Activated CD8-positive, alpha-beta memory T cell treated with anti-CD3 and anti-CD28 coated beads, Interleukin-2, amount 50 U/mL, for 24 hours (primary cell): Measurements from ENCODE around the gene TRIM10.

Experiments used
- DNase-seq: peaks from one replicate; pipeline ENCODE4 v3.0.0-alpha.2; 2020; ENCODE audit errors: extremely low read depth

Gene TRIM10, protein sequence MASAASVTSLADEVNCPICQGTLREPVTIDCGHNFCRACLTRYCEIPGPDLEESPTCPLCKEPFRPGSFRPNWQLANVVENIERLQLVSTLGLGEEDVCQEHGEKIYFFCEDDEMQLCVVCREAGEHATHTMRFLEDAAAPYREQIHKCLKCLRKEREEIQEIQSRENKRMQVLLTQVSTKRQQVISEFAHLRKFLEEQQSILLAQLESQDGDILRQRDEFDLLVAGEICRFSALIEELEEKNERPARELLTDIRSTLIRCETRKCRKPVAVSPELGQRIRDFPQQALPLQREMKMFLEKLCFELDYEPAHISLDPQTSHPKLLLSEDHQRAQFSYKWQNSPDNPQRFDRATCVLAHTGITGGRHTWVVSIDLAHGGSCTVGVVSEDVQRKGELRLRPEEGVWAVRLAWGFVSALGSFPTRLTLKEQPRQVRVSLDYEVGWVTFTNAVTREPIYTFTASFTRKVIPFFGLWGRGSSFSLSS

DNA sequence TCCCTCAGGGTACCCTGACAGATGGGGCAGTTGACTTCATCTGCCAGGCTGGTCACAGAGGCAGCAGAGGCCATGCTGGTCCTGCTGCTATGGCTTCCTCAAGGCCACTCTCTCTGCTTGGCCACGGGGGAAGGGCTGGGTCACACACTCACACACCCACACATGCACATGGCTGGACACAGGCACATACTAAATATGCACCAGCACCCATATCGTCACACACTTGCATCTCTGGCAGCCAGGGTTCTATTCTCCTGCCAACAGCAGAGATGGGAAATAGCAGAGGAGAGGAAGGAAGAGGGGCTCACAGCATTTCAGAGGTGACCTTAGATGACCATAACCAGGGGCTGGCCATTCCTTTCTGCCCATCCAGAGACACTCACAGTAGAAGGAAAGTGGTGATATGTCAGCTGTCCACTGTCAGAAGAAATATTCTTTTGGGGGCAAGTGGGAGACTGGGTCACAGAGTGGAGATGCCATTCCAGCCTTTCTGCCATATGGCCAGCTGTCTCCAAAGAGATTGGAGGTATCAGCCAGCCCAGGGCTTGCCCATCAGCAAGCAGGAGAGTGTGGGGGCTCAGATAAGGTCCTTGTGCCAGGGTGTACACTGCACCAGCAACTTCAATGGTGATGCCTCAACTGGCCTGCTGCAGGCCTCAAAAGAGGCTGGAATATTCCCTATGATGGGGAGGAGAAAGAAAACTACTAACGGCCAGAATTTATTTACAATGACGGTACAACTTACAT is at the start of gene TRIM10:
TRIM10 (minus strand) TSS at position 427 of the 747 bp plus-strand sequence; CDS start at position 74, 353 bp downstream.
- DNase-seq: no peak

DNA sequence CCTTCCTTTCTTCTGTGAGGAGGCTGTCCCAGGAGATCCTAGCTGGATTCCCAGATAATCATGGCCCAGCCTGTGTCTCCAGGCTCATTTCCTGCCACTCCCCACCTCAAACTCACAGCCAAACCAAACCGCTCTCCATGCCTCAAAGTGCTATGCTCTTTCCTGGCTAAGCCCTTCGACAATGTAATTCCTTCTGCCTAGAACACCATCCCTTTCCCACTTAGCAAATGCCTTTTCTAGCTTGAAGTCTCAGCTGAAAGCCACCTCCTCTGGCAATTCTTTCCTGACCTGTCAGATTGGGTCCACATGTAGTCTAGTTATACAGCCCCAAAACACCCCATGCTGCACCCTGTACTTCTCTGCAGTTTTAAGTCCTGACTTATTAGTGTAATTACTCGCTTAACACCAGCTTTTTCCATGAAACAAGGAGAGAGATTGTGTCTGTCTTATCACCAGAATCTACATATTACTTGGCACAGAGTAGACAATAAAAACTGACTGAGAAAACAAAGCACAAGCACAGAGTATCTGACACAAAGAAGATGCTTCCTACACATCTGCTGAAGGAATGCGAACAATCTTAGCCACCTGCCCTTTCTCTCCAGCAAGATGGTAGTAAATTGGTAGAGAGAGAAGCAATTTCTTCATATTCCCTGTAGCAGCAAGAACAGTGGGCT is 46.7 kb upstream of the TRIM10 start:
- DNase-seq: no peak

DNA sequence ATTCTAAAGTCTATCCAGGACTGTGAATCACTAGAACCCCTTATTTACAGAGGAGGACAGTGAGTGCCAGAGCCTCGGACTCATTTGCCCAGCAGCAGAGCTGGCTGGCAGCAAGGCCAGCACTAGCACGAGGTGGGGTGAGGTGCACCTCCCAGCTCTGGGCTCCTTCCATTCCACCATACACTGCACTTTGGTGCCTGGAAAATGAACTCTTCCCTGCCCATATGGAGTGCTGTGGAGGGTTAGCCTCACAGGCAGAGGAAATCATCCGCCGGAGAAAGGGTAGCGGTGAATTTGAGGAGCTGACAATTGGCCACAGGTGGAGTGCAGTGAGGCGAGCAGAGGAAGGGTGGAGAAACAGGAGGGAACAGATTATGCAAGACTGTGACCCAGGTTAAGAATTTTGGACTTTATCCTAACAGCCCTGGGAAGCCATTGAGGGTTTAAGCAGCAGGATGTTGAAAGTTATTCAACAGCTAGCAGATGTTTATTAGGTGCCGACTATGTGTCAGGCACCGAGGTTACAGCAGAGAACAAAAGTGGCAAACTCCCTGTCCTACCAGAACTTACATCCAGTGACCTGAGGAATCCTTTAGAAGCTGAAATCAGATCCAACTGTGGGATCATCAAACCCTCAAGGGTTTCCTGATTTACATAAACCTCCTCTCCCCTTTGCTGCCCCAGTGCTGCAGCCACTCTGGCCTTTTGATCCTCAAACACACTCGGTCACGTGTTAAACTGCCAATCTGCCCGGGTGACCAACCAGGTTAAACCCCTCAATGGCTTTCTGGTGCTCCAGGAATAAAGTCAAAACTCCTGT is 46.0 kb upstream of the TRIM10 start:
- no peak for DNase-seq

DNA sequence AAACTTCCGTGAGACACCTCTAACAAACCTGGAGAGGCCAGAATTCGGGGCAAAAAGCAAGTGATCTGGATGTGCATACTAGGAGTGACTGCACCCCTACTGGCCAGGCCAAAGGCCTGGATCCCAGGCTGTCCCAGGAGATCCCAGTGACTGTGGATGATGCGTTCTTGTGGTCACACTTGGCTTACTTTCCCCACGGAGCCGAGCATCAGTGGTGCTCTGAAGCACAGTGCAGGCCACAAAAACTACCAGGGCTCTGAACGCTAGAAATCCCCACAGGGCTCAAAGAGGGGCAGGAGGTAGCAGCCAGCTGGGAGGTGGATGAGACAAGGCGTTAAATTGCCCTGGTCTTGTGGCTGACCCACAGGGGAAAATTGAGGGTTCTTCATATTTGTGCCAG is 45.1 kb upstream of the TRIM10 start:
- DNase-seq: no peak

DNA sequence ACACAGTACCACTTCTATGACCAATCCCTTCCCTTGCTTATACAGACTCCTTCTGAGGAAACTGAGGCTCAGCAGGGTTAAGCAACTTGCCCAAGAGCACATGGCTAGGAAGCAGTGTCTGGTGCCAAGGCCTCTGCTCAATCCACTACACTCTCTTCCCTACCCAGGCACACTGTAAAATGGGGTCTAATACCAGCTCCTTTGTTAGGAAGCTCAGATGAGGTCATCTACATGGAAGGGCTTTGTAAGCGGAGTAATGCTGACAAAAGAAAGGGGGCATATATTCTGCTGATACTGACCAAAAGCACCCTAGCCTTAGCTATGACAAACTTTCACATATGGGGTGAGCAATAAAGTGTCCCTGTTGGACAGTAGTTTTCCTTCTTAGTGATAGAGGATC is 43.1 kb upstream of the TRIM10 start:
- DNase-seq: no peak

DNA sequence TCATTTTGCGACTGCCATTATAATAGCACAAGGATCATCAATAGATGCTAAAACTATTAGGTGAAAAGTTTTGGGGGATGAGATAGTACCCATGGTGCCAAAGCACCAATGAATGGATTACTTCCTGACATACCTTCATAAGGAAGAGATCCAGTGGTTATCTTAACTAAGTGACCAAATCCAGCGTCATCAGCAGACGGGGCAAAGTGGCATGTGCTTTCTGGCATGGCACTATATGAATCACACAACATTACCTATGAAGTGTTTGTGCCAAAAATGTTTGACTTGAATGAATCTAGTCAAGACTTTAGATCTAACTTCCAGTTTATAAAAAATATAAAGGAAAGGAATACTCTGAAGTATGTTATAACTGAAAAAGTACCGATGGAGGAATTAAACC is 41.4 kb upstream of the TRIM10 start:
- no peak for DNase-seq

DNA sequence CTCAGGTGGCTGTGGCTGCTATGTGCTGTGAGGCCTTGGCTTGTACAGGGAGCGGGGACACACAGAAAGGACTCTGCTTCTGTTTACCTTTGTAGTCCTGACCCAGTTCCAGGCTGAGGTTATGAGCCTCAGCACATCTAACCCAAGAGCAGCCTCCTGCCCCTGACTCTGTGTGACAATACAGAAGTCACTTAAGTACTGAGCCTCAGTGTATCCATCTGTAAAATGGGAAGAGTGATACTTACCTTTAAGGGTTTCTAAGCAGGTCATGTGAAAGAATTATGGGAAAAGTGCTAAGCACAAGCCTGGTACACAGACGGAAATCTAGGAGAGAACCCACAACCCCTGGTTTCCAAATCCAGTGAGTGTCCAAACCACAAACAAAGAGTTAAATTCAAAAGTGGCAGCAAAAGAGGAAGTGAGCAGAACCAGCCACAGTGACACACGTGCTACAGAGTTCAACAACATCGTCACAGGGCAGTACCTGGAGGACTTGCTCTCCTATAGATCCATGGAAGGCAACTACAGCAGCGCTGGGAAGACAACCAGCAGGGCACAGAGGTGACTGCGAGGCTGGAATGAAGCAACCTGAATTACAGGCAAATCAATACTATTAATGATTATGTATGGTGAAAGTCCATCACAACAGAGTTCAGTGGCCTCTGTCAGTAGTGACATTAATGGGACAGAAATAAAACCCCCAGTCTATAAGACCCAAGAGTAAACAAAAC is 39.7 kb upstream of the TRIM10 start:
- no peak for DNase-seq

DNA sequence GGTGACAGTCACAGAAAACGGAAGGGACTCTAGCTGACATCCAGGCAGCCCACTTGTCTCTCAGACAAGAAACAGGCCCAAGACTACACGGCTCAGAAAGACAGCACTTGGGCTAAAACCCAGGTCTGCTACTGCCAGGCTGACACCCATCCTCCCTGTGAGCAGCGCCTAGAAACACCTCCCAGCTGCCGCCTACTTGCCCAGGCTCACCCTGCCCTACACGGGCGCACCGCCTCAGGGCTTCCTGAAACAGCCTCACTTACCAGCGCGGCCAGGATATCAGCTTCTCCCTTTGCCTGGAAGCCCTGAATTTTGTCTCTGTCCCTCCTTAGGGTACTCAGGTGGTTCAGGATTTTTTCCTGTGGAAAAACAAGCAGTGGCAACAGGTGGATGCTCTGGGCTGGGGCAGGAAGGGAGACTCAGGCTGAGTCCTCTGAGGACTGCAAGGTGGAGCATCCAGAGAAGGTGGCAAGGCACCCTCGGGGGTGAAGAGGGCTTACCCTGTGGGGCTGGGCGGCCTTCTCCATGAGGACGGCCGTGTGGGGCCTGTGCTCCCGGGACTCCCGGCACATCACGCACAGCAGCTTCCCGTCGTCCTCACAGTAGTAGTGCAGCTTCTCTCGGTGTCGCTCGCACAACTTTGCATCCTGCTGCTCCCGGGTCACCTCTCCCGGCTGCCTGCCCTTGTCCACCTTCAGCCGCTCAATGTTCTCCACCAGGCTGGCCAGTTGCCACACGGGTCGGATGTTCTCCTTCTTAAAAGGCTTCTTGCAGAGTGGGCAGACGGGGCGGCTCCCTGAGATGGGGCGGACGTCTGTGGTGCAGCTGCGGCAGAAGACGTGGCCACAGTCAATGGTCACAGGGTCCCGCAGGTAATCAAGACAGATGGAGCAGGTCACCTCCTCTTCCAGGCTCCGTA is 37.4 kb upstream of the TRIM10 start:
- DNase-seq: no peak

DNA sequence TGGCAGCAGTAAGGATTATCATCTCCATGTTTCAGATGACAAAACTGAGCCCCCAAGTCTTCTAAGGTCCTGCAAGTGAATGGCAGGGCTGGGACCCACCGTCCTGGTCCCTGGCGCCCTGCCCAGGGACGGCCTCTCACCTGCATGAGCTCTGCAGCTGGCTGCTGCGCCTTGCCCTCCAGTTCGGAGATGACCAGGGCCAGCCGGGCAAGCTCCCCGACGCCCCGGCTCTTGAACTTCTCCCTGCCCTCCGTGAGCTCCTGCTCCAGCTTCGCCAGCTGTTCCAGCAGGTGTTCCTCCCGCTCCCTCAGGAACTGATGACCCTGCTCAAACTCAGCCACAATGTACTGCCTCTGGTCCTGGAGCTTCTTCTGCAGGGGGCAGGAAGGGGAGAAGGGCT is 35.4 kb upstream of the TRIM10 start:
- no peak for DNase-seq

DNA sequence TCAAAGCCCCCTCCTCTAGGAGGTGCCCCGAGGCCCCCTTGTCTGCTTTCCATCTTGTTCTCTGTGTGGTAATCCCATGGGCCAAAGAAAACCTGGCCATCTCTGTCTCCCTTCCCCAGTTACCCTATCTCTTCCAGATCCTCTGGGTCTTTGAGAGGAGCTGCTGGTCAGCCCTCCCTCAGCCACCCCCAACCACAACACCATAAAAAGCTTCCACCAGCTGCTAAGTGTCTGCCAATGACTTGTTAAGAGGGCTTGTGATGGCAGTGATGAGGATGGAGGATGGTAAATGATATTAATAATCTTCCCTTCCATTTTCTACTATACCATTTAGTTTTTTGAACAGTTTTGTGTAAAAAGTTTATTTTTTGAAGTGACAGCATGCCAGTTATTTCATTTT is 34.9 kb upstream of the TRIM10 start:
- DNase-seq: no peak

DNA sequence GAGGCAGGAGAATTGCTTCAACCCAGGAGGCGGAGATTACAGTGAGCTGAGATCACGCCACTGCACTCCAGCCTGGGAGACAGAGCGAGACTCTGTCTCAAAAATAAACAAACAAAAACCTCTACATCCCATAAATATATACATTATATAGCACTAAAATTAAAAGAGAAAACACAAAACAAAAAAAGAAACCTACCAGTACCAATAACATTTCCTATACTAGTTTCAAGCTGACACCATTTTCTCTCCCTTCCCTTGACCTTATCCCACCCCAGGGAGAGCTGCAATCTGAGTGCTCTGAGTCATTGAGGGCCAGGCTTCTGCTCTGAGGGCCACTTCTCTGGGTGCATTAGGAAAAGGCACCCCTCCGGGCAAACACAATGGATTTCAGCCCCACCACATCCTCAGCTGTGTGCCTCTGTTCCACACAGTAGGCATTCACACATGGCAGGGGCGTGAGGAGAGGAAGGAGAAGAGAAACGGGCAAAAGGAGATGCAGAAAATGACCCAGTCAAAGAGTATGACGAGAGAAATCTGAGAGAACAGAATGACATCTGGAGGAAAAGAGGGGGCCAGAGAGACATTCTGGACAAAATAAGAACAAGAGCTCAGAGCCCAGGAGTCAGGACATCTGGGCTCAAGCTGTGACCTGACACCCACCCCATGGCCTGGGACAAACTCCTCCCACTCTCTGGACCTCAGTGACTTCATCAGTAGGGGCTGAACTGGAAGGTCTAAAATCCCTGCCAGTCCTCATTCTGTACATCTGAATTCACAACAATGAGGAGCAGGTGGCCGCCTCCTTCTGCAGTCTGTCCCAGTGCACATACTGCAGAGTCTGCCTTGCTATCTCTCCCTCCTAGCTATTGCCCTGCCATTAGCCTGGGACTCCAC is 34.0 kb upstream of the TRIM10 start:
- no peak for DNase-seq

DNA sequence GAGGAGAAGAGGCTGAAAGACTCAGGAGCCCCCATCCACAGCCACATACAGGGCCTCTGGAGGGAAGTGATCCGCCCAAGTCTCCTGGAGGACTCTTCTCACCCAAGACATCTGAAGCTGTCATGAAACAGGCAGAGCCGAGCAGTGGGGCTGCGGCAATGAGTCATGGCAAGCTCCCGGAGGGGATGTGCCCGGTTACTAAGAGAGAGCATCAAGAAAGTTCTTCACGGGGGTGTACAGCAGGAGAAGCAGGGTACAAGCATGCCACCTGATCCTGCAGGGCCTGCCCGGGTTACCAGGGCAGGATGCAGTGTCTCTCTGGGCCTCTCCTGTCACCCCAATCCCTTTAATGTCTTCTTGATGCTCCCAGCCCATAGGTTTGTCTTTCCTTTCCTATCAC is 31.1 kb upstream of the TRIM10 start:
- no peak for DNase-seq

DNA sequence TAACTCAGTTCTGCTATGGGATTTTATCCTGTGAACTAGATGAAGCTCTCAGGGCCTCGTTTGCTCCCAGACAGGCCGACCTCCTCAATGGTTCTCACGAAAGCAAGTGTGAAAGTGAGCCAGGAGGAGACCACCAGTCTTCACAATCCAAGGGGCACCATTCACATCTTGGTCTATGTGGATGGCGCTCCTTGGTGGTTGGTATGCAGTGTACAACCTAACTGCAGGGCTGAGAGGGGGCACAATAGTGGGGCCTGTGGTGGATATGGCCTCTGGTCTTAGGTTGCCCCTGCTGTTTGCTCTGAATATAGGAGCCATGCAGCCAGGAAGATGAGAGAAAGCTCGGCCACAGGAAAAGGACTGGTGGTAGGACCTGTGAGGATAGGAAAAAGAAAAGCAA is 27.5 kb upstream of the TRIM10 start:
- DNase-seq: no peak

DNA sequence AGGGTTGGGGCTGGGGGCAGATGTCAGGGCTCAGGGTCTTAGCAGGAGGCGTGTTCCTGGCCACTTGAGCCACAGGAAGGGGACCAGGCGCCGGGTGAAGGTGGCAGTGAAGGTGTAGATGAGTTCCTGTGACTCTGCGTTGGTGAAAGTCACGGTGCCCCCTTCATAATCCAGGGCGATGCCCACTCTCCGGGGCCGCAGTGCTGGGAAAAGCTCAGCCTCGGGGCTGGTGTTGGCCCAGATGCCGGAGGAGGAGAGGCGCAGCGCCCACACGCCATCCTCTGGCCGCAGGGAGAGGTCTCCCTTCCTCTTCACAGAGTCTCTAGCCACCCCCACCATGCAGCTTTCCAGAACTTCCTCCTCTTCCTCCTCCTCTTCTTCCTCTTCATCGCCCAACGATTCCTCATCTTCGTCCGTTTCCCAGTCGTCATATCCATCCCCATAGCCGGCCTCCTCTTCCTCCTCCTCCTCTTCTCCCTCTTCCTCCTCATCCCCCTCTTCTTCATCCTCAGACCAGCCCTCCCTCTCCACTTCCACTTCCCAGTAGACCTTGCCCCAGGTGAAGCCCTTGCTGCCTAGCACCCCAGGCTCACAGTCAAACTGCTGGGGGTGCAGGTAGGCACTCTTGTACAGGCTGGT is 25.0 kb upstream of the TRIM10 start:
- DNase-seq: no peak

DNA sequence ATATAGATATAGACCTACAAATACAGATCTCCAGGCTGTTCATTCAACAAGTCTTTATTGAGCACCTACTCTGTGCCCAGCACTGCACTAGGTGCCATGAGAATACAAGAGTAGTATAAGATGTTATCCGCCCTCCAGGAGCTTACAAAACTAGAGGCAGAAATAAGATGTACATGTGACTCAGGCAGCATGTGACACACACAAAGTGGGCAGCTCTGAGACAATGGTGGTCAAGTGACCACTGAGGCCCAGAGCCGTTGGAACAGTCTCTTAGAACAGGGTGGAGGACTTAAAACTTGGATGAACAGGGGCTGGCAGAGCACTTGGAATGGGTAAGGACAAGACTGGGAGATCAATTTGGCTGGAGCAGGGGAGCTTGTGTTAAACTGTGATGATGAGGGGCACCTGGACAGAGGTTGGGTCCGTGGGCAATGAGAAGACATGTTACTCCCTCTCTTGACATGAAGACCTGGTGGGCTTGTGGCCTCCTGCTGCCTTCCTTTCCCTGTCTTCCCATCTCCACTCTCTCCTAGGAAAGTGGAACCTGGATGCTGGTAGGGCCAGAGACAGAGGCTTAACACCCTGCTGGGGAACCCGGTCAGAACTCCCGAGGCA is 23.5 kb upstream of the TRIM10 start:
- DNase-seq: no peak

DNA sequence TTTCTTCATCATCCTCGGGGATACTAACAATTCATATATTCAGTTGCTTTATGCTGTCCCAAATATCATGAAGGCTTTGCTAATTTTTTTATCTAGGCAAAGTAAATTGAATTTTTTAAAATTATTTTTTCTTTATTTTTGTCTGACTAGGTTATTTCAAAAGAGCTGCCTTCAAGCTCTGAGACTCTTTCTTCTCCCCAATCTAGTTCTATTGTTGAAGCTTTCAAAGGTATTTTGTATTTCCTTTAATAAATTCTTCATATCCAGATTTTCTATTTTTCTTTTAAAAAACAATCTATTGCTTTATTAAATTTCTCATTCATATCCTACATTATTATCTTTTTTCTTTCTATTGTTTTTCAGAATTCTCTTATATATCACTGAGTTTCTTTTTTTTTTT is 19.1 kb upstream of the TRIM10 start:
- no peak for DNase-seq

DNA sequence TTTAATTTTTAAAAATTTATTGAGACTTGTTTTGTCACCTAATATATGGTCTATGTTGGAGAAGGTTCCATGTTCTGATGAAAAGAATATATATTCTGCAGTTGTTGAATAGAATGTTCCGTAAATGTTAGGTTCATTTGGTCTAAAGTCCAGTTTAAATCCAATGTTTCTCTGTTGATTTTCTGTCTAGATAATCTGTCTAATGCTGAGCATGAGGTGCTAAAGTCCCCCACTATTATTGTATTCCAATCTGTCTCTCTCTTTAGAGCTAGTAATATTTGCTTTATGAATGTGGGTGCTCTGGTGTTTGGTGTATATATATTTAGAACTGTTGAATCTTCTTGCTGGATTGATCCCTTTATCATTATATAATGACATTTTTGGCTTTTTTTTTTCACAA is 17.8 kb upstream of the TRIM10 start:
- no peak for DNase-seq

DNA sequence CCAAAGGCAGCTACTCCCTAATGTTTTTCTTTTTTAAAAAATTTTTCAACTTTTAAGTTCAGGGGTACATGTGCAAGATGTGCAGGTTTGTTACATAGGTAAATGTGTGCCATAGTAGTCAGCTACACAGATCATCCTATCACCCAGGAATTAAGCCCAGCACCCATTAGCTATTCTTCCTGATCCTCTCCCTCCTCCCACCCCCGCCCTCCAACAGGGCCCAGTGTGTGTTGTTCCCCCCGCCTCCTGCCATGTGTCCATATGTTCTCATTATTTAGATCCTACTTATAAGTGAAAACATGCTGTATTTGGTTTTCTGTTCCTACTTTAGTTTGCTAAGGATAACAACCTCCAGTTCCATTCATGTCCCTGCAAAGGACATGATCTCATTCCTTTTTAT is 14.8 kb upstream of the TRIM10 start:
- DNase-seq: no peak
